Aorta (tissue), 5 donors: Measurements from ENCODE around the gene ZBTB5. TPM values are rescaled to one million over a fixed set of nuclear protein-coding genes. Genes with fewer than 3 reads are reported as not detected.

Experiments used
- ATAC-seq: fragments of 200-7000 bp; cut with Tn5 transposase; one replicate; pipeline ENCODE4 v1.9.1; 2022; ENCODE audit warnings: moderate library complexity; ENCODE audit not compliant: low FRiP score
- DNase-seq, 2 donors: peaks; one replicate each; pipeline ENCODE4 v3.0.0-alpha.2; 2020
- H3K27ac ChIP-seq, 2 donors: one replicate each; pipeline ENCODE4 v1.5.1; 2013; ENCODE audit warnings: low read length in 2 of 2, mild to moderate bottlenecking in 2 of 2, moderate library complexity in 2 of 2, control low read depth in 1 of 2, inconsistent platforms in 1 of 2, low read depth in 1 of 2
- H3K27me3 ChIP-seq, 2 donors: one replicate each; pipeline ENCODE4 v1.6.1; 2013; ENCODE audit warnings: control low read depth in 1 of 2, low read length in 1 of 2, mild to moderate bottlenecking in 1 of 2, moderate library complexity in 1 of 2; ENCODE audit not compliant: insufficient read depth in 2 of 2, control insufficient read depth in 1 of 2
- H3K36me3 ChIP-seq, 2 donors: one replicate each; pipeline ENCODE4 v1.6.1; 2013; ENCODE audit warnings: control low read depth in 1 of 2, low read length in 1 of 2, mild to moderate bottlenecking in 1 of 2; ENCODE audit not compliant: insufficient read depth in 2 of 2, control insufficient read depth in 1 of 2
- H3K4me1 ChIP-seq, 2 donors: one replicate each; pipeline ENCODE4 v1.6.1; 2013; ENCODE audit warnings: low read length in 2 of 2, control low read depth in 1 of 2, mild to moderate bottlenecking in 1 of 2, moderate library complexity in 1 of 2; ENCODE audit not compliant: insufficient read depth in 2 of 2, control insufficient read depth in 1 of 2
- H3K4me3 ChIP-seq, 2 donors: one replicate each; pipeline ENCODE4 v1.5.1; 2013; ENCODE audit warnings: low read length in 2 of 2, control low read depth in 1 of 2, mild to moderate bottlenecking in 1 of 2
- H3K9me3 ChIP-seq: one replicate; pipeline ENCODE4 v1.6.1; 2013; ENCODE audit warnings: mild to moderate bottlenecking, low read length; ENCODE audit not compliant: control insufficient read depth
- WGBS, 2 donors: extraction: QIAGEN DNeasy Blood & Tissue Kit; methylation state at CpG; one replicate each; pipeline ENCODE4 v1.1.7; 2013; 5-methylcytosine and 5-hydroxymethylcytosine counted together
- intact Hi-C, 2 donors: fragments of 100-400 bp; cut with DNase I; formaldehyde crosslinking; loops; one replicate each; pipeline versions ENCODE4 v1.14.2 to v1.15.0; 2022
- polyA plus RNA-seq, 2 donors: library from polyadenylated mRNA; stranded (reverse); fragments of 200-250 nt; gene quantifications; one replicate each; pipeline ENCODE4 v1.2.3, GENCODE V29; 2013
- total RNA-seq, 2 donors: library from RNA; stranded (reverse); fragmentation: NEBNext Ultra II Directional; extraction: Animal tissue kit (Norgen Biotek cat#: 25700); gene quantifications; one replicate each; pipeline ENCODE4 v1.2.1, GENCODE V29; 2021
- donor health status: healthy with polysubstance abuse.
- donor health status: Bipolar disorder and iron deficiency.
- donor health status: DM: no; HTN: no; CAD: no.
- donor health status: DM: no; HTN: no; CAD: no.
- donor health status: DM: yes; HTN: yes; CAD: no.

The ZBTB5 gene
- total and polyA plus RNA-seq, 4 donors: 2.4 to 11.4 (median 9.4) TPM

GRCh38 chr9:37438359-37438758 is 26.9 kb downstream of the ZBTB5 start:
- no peaks in the 10 kb centered on the region for H3K4me1 ChIP-seq
- intact Hi-C loops: no loop called here
- ATAC-seq: no peak
- H3K9me3 ChIP-seq: no peaks in the 10 kb centered on the region
- DNase-seq: no peak
- no peaks in the 10 kb centered on the region for H3K27me3 ChIP-seq
- H3K27ac ChIP-seq: no peak overlapping the region
- 86 to 89% methylated on average over 3 of the region's 3 CpGs for WGBS, 2 donors
- H3K4me3 ChIP-seq: no peak overlapping the region
- peaks cover 9 to 22% of the 10 kb centered on the region in 2 donors for H3K36me3 ChIP-seq

- DNase-seq (no peak), ATAC-seq (no peak)
- no peaks in the 10 kb centered on the region for H3K4me1 ChIP-seq
- H3K4me3 ChIP-seq: no peak overlapping the region
- H3K27ac ChIP-seq: peak overlapping the region in 1 of 2 donors; percentile 25
- H3K9me3 ChIP-seq: no peaks in the 10 kb centered on the region
- H3K27me3 ChIP-seq: no peaks in the 10 kb centered on the region
- H3K36me3 ChIP-seq: peaks cover 9 to 22% of the 10 kb centered on the region in 2 donors
- intact Hi-C loops: no loop called here
- WGBS, 2 donors: 75 to 84% methylated on average over 4 of the region's 4 CpGs
Observed at GRCh38 chr9:37437621-37438020, 27.6 kb downstream of the ZBTB5 start.

GRCh38 chr9:37437010-37437409 is 28.2 kb downstream of the ZBTB5 start:
- ATAC-seq (no peak), DNase-seq (no peak)
- Histone ChIP-seq H3K36me3 (peaks cover 9 to 20% of the 10 kb centered on the region in 2 donors), H3K27me3 (no peaks in the 10 kb centered on the region), H3K4me1 (no peaks in the 10 kb centered on the region), H3K9me3 (no peaks in the 10 kb centered on the region), H3K27ac (no peak overlapping the region), H3K4me3 (no peak overlapping the region)
- 90 to 92% methylated on average over 6 of the region's 6 CpGs for WGBS, 2 donors
- intact Hi-C loops: no loop called here

- ATAC-seq: no peak
- intact Hi-C loops: no loop called here
Observed at GRCh38 chr9:37436540-37436939, 28.7 kb downstream of the ZBTB5 start.

GRCh38 chr9:37433867-37434371 is 31.3 kb downstream of the ZBTB5 start:
- intact Hi-C loops: no loop called here
- Histone ChIP-seq H3K9me3 (no peaks in the 10 kb centered on the region), H3K4me1 (no peaks in the 10 kb centered on the region), H3K27ac (no peak overlapping the region), H3K27me3 (no peaks in the 10 kb centered on the region), H3K36me3 (peaks cover 0 to 7% of the 10 kb centered on the region in 2 donors), H3K4me3 (no peak overlapping the region)
- DNase-seq (peak in 1 of 2 donors; percentile 30), ATAC-seq (no peak)
- WGBS, 2 donors: 41 to 46% methylated on average over 7 of the region's 7 CpGs

More at GRCh38 chr9:37436540-37436939, 28.7 kb downstream of the ZBTB5 start:
- H3K27me3 ChIP-seq: no peaks in the 10 kb centered on the region
- no peaks in the 10 kb centered on the region for H3K9me3 ChIP-seq
- WGBS, 2 donors: 40 to 45% methylated on average over 5 of the region's 5 CpGs
- no peaks in the 10 kb centered on the region for H3K4me1 ChIP-seq
- DNase-seq: no peak
- H3K4me3 ChIP-seq: no peak overlapping the region
- H3K27ac ChIP-seq: no peak overlapping the region
- peaks cover 9 to 17% of the 10 kb centered on the region in 2 donors for H3K36me3 ChIP-seq

GRCh38 chr9:37432020-37432419 is 33.2 kb downstream of the ZBTB5 start:
- H3K4me1 ChIP-seq: no peaks in the 10 kb centered on the region
- H3K36me3 ChIP-seq: peaks cover 0 to 5% of the 10 kb centered on the region in 2 donors
- DNase-seq: no peak
- H3K27ac ChIP-seq: no peak overlapping the region
- intact Hi-C loops: no loop called here
- no peaks in the 10 kb centered on the region for H3K27me3 ChIP-seq
- 81 to 82% methylated on average over 6 of the region's 6 CpGs for WGBS, 2 donors
- ATAC-seq: no peak
- no peak overlapping the region for H3K4me3 ChIP-seq
- no peaks in the 10 kb centered on the region for H3K9me3 ChIP-seq

GRCh38 chr9:37430841-37431597 is 34.2 kb downstream of the ZBTB5 start:
- peaks cover 0 to 2% of the 10 kb centered on the region in 2 donors for H3K36me3 ChIP-seq
- peak in 1 of 2 donors; percentile 55 for DNase-seq

GRCh38 chr9:37429441-37430285 is 35.6 kb downstream of the ZBTB5 start:
- Histone ChIP-seq H3K4me1 (no peaks in the 10 kb centered on the region), H3K27ac (no peak overlapping the region), H3K36me3 (peaks cover 0 to 2% of the 10 kb centered on the region in 2 donors), H3K27me3 (no peaks in the 10 kb centered on the region), H3K9me3 (no peaks in the 10 kb centered on the region), H3K4me3 (no peak overlapping the region)
- intact Hi-C loops: no loop called here
- ATAC-seq (no peak), DNase-seq (peak in 1 of 2 donors; percentile 62)
- 80 to 82% methylated on average over 17 of the region's 17 CpGs for WGBS, 2 donors

More at GRCh38 chr9:37430841-37431597, 34.2 kb downstream of the ZBTB5 start:
- no peak overlapping the region for H3K4me3 ChIP-seq
- intact Hi-C loops: no loop called here
- ATAC-seq: no peak
- WGBS, 2 donors: 72 to 75% methylated on average over 14 of the region's 14 CpGs
- H3K9me3 ChIP-seq: no peaks in the 10 kb centered on the region
- no peaks in the 10 kb centered on the region for H3K4me1 ChIP-seq
- H3K27ac ChIP-seq: no peak overlapping the region
- no peaks in the 10 kb centered on the region for H3K27me3 ChIP-seq
